C4-2B (cell line): ENCODE results near the gene TWIST2.

Source experiments
- H3K27ac ChIP-seq: fragments of 450-650 bp; 2 replicates; pipeline ENCODE4 v1.5.1; 2017
- ZFX ChIP-seq: fragments of 450-650 bp; IDR thresholded peaks from 2 replicates; pipeline ENCODE4 v1.6.1; 2017
- TF ChIP-seq, protein P1 (sequence below): fragments of 450-650 bp; conservative IDR thresholded peaks from 2 replicates; pipeline ENCODE4 v1.5.1; 2017; ENCODE audit warnings: mild to moderate bottlenecking

Gene TWIST2

DNA sequence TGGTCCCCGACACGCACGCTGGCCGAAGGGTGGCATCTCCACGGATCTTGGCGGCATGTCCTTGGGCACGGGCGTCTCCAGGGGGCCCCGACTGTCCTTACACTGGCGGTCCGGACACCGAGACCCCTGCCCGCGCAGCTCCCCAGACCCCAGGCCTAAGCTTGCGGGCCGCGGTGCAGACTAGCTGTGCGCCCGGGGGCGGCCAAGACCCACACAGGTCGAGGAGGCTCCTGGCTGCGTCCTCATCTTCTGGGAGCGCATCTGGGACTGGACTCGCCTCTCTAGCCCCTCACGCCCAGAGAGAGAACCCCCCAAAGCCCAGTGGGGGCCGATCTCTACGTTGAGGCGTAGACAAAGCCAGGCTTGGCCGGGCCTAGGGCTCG lies 475 bp upstream of the TWIST2 start:
- TF ChIP-seq, protein P1, sequence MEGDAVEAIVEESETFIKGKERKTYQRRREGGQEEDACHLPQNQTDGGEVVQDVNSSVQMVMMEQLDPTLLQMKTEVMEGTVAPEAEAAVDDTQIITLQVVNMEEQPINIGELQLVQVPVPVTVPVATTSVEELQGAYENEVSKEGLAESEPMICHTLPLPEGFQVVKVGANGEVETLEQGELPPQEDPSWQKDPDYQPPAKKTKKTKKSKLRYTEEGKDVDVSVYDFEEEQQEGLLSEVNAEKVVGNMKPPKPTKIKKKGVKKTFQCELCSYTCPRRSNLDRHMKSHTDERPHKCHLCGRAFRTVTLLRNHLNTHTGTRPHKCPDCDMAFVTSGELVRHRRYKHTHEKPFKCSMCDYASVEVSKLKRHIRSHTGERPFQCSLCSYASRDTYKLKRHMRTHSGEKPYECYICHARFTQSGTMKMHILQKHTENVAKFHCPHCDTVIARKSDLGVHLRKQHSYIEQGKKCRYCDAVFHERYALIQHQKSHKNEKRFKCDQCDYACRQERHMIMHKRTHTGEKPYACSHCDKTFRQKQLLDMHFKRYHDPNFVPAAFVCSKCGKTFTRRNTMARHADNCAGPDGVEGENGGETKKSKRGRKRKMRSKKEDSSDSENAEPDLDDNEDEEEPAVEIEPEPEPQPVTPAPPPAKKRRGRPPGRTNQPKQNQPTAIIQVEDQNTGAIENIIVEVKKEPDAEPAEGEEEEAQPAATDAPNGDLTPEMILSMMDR: no peak
- no peak for TF ChIP-seq ZFX
- H3K27ac ChIP-seq: no peak overlapping the region

DNA sequence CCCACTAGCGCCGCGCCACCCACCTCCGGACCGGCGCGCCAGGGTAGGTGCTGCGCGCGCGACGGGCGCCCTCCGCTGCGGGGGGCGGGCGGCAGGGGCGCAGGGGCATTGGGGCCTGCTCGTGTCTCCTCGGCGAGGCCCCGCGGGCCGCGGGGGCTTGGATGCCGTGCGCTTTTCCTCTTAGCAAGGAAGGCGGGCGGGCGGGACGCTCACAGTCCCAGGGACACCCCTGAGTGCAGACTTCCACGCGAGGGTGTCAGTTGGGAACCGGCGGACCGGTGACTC lies 748 bp downstream of the TWIST2 start:
- TF ChIP-seq ZFX: no peak
- TF ChIP-seq, protein P1: no peak
- H3K27ac ChIP-seq: no peak overlapping the region

DNA sequence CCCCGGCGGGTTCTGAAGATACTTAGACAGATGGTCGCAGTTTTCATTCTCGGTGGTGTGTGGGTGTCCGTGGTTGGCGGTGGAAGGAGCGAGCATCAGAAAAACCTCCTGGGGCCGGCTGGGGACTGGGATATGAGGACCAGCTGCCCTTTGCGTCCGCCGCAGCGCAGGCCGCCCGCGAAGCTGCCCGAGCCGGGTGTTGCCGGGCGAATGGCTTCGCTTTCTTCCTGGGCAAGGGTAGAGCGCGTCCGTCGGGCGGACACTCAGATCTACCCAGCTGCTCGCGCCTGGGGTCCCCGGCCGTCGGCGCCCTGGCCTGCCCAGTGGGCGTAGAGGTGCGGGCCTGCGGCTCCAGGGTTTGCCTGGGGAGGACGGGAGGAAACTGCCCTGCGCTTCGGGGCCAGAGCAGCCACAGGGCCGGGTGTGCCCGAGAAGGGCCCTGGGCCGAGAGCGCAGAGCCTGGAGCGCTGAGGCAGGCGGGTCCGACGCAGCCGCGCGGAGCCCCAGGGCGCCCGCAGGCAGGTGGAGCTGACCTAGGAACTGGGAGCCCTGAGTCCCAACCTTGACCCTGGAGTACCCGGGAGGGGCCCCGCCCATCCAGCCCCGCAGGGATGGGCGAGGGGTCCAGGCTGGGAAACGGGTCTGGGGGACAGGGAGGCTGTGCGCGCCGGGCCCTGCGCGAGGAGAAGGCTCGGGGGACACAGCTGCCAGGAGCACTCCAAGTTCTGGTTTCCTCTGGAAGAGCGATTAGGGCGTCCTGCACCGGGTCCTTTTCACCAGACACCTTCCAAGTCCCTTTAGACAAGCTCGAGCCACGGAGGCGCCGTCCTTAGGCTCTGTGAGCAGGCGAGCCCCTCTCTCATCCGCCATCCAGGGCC lies 1.3 kb downstream of the TWIST2 start:
- H3K27ac ChIP-seq: no peak overlapping the region
- TF ChIP-seq, protein P1: no peak
- no peak for TF ChIP-seq ZFX

DNA sequence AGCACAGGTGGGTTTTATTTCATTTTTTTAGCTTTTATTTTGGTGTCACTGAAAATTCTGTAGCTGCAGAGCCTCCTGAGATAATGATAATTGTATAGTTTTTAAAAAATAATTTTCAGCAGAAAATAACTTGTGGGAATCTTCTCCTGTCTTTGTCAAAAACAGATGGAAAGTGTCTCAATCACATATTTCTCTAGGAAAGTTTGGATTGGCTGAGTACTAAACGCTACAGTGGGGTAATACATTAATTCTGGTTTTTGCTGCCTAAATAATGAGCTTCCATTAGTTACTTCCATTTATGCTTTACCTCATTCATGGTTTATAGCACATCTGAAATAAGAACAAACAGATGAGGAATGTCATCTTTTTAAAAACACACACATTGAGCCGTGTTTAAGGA lies 2.2 kb downstream of the TWIST2 start:
- H3K27ac ChIP-seq: no peak overlapping the region
- TF ChIP-seq ZFX: no peak
- TF ChIP-seq, protein P1: no peak

DNA sequence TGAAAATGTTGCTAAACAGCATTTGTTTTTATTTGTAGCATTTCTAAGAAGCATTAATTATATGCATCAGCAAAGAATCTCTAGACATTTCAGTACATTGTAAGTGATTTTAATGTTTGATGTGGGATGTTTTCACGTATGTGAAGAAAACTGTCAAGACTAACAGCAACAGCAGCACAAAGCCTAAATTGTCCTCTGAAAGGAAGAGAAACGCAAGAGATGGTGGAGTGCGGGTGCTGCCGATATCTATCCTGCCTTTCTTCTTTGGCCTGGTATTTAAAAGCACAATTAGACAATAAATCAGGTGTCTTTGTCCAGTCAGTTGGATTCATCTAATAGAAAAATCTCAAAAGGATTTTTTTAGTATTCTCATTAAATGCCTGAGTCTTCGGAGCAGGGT lies 3.1 kb downstream of the TWIST2 start:
- H3K27ac ChIP-seq: no peak overlapping the region
- TF ChIP-seq, protein P1: no peak
- no peak for TF ChIP-seq ZFX

DNA sequence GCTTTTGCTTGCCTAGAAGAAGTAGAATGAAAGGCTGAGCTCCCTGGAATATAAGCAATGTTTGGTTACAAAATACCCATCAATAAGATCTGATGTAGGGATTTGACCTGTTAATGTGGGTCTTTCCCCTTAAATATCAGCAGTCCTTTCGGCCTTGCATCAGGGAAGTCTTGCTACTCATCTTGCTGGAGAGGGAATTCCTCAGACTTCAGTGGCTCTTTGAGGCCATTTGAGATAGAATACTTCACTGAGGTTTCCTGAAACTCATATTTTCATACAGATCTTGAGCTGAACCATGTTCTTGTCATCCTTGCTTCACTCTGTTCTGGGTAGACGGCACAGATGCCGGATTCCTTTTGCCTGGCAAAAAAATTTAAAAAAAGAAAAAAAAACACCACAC lies 3.9 kb downstream of the TWIST2 start:
- no peak overlapping the region for H3K27ac ChIP-seq
- TF ChIP-seq, protein P1: no peak
- TF ChIP-seq ZFX: no peak

DNA sequence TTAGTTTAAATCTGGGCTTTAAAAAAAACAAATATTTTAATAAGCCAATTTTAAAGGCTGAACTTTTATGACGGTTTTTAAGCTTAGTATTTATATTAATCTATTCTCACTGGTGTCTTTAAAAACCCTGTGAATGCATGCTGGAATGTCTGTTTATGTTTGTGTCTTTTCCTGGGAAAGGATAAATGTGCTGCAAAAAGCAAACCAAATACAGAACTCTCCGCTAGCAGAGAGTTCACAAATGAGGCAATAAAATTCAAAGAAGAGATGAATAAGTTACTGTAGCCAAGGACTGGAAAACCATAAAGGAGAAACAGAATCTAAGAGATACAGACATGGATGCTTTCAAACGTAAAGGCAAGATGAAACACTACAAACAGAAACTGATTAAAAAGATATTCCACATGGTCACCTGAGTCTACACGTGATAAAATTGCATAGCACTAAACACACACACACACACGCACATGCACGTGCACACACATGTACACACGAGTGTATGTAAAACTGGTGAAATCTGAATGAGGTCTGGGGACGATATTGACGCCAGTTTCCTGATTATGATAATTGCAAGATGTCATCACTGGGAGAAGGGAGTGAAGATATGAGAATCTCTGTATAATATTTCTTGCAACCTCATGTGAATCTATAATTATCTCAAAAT lies 4.5 kb downstream of the TWIST2 start:
- no peak overlapping the region for H3K27ac ChIP-seq
- TF ChIP-seq ZFX: no peak
- TF ChIP-seq, protein P1: no peak
